Adipose tissue (tissue), 3 donors: ENCODE data around the gene MBNL3. TPM values are rescaled to one million over a fixed set of nuclear protein-coding genes. Genes with fewer than 3 reads are reported as not detected.
"Not testable (repeated sequence)": the region's sequence is repeated elsewhere in the genome, so short reads cannot be mapped to it uniquely, and the experiment has no call there.

Experiments used
- H3K27ac ChIP-seq: one replicate; pipeline ENCODE4 v1.5.1; 2013; ENCODE audit warnings: low read depth, low read length
- WGBS, 3 donors: extraction: QIAGEN DNeasy Blood & Tissue Kit; methylation state at CpG; one replicate each; pipeline ENCODE4 v1.1.7; 2013; 5-methylcytosine and 5-hydroxymethylcytosine counted together
- polyA plus RNA-seq, 3 donors: library from polyadenylated mRNA; stranded (reverse); fragments of 200-250 nt; gene quantifications; one replicate each; pipeline ENCODE4 v1.2.3, GENCODE V29; 2013
- donor health status: healthy with polysubstance abuse.
- donor health status: Bipolar disorder and iron deficiency.
- donor health status: healthy.

MBNL3 gene
- polyA plus RNA-seq, 3 donors = 1.7 to 4.2 (median 2.4) TPM

- WGBS, 3 donors = 94 to 98% (median 98%) methylated on average over 2 of the region's 2 CpGs
- H3K27ac ChIP-seq = not testable (repeated sequence)
Measured at GRCh38 chrX:132326960-132327359, 161.9 kb downstream of the MBNL3 start.
